ENCODE data around the gene PHYHD1. TPM values are rescaled to one million over a fixed set of nuclear protein-coding genes. Genes with fewer than 3 reads are reported as not detected.
A peak's percentile ranks its signal among the peaks of the same experiment; 100 is the strongest.

Gene PHYHD1
- total RNA-seq (10 to 100 TPM; 20.5 to 33.0 TPM), polyA plus RNA-seq (10 to 100 TPM; 16.7 to 68.9 TPM)
- long read RNA-seq, donor 1, partial matches to known transcripts = 4 of 15 reads
- long read RNA-seq, donor 1, other reads (novel, unspliced or antisense) = 10 of 15 reads
- long read RNA-seq, donor 2, partial matches to known transcripts = 4 of 8 reads
- long read RNA-seq, donor 2, other reads (novel, unspliced or antisense) = 4 of 8 reads

- Histone ChIP-seq H3K27me3 (ENCODE audit: control insufficient read depth in 1 of 2, insufficient read depth in 2 of 2, low read length in 1 of 2) (no peaks in the 10 kb centered on the region), H3K4me1 (ENCODE audit: control insufficient read depth in 1 of 2, insufficient read depth in 2 of 2, low read length in 2 of 2) (no peaks in the 10 kb centered on the region), H3K36me3 (ENCODE audit: control insufficient read depth in 1 of 2, insufficient read depth in 2 of 2, low read length in 1 of 2) (no peaks in the 10 kb centered on the region), H3K27ac (ENCODE audit: low read depth in 1 of 2, low read length in 2 of 2) (peak within 1 kb of the TSS; percentile 76 to 94), H3K9me3 (ENCODE audit: control insufficient read depth, low read length) (no peaks in the 10 kb centered on the region), H3K4me3 (ENCODE audit: low read length in 2 of 2) (no peak within 1 kb of the TSS)
- intact Hi-C loops (cut with DNase I) = loop anchor here in 1 of 2 donors (5.0 kb wide), 1 partner anchor 38 kb away; the partner anchor contains the start of genes KYAT1 and LRRC8A
- ATAC-seq (ENCODE audit: low FRiP score) (peak; percentile 64), DNase-seq (peak; percentile 85 to 95)
- 5 to 6% methylated on average over 13 of the region's 13 CpGs for WGBS, 2 donors
These were observed at the start of gene PHYHD1 for GRCh38 chr9:128920381-128921058. Gene PHYHD1 (plus strand): TSS chr9:128920982. CDS start chr9:128922324, 1,342 bp downstream.

GRCh38 chr9:128877852-128878251 lies 42.9 kb upstream of the PHYHD1 start:
- Histone ChIP-seq H3K27ac (ENCODE audit: low read depth in 1 of 2, low read length in 2 of 2) (peak overlapping the region in 1 of 2 donors; percentile 26), H3K9me3 (ENCODE audit: control insufficient read depth, low read length) (no peaks in the 10 kb centered on the region), H3K4me1 (ENCODE audit: control insufficient read depth in 1 of 2, insufficient read depth in 2 of 2, low read length in 2 of 2) (peaks cover 0 to 4% of the 10 kb centered on the region in 2 donors), H3K36me3 (ENCODE audit: control insufficient read depth in 1 of 2, insufficient read depth in 2 of 2, low read length in 1 of 2) (no peaks in the 10 kb centered on the region), H3K27me3 (ENCODE audit: control insufficient read depth in 1 of 2, insufficient read depth in 2 of 2, low read length in 1 of 2) (no peaks in the 10 kb centered on the region), H3K4me3 (ENCODE audit: low read length in 2 of 2) (no peak overlapping the region)
- DNase-seq (peak in 1 of 2 donors; percentile 33), ATAC-seq (ENCODE audit: low FRiP score) (no peak)
- 80 to 84% methylated on average over 5 of the region's 5 CpGs for WGBS, 2 donors
- intact Hi-C loops (cut with DNase I) = loop anchor here in 1 of 2 donors (5.0 kb wide), 1 partner anchor 34 kb away; no protein-coding TSS in a partner anchor

- Histone ChIP-seq H3K36me3 (ENCODE audit: control insufficient read depth in 1 of 2, insufficient read depth in 2 of 2, low read length in 1 of 2) (no peaks in the 10 kb centered on the region), H3K27me3 (ENCODE audit: control insufficient read depth in 1 of 2, insufficient read depth in 2 of 2, low read length in 1 of 2) (no peaks in the 10 kb centered on the region), H3K4me1 (ENCODE audit: control insufficient read depth in 1 of 2, insufficient read depth in 2 of 2, low read length in 2 of 2) (no peaks in the 10 kb centered on the region), H3K9me3 (ENCODE audit: control insufficient read depth, low read length) (no peaks in the 10 kb centered on the region), H3K4me3 (ENCODE audit: low read length in 2 of 2) (peak within 1 kb of the TSS; percentile 84 to 96), H3K27ac (ENCODE audit: low read depth in 1 of 2, low read length in 2 of 2) (peak within 1 kb of the TSS; percentile 80 to 86)
- 0 to 1% methylated on average over 43 to 70 of the region's 70 CpGs for WGBS, 2 donors
- DNase-seq (peak; percentile 98 to 99), ATAC-seq (ENCODE audit: low FRiP score) (peak; percentile 93)
- intact Hi-C loops (cut with DNase I) = loop anchor here (2.0 to 5.0 kb wide), 2 partner anchors 35 to 40 kb away; partner anchors contain the start of gene PHYHD1 (in 1 of the 2)
These were observed 38.7 kb upstream of the PHYHD1 start, which contains the start of the genes KYAT1 and LRRC8A for GRCh38 chr9:128881884-128882676. Gene KYAT1 (minus strand): TSS chr9:128881950. CDS start chr9:128845405, 36,545 bp downstream. Gene LRRC8A (plus strand): TSS chr9:128882133. CDS start chr9:128907165, 25,032 bp downstream.

- DNase-seq = peak; percentile 64 to 81
- peak overlapping the region; percentile 80 to 86 for H3K27ac ChIP-seq (ENCODE audit: low read depth in 1 of 2, low read length in 2 of 2)
These were observed 37.8 kb upstream of the PHYHD1 start for GRCh38 chr9:128882677-128883603.

GRCh38 chr9:128884164-128884563 lies 36.6 kb upstream of the PHYHD1 start:
- H3K4me1 ChIP-seq (ENCODE audit: control insufficient read depth in 1 of 2, insufficient read depth in 2 of 2, low read length in 2 of 2) = no peaks in the 10 kb centered on the region
- intact Hi-C loops (cut with DNase I) = loop anchor here in 1 of 2 donors (5.0 kb wide), 1 partner anchor 38 kb away; the partner anchor contains the start of gene PHYHD1
- H3K27me3 ChIP-seq (ENCODE audit: control insufficient read depth in 1 of 2, insufficient read depth in 2 of 2, low read length in 1 of 2) = no peaks in the 10 kb centered on the region
- ATAC-seq (ENCODE audit: low FRiP score) (no peak), DNase-seq (no peak)
- 40 to 42% methylated on average over 2 of the region's 2 CpGs for WGBS, 2 donors
- no peaks in the 10 kb centered on the region for H3K9me3 ChIP-seq (ENCODE audit: control insufficient read depth, low read length)
- H3K4me3 ChIP-seq (ENCODE audit: low read length in 2 of 2) = peak overlapping the region in 1 of 2 donors; percentile 17
- H3K36me3 ChIP-seq (ENCODE audit: control insufficient read depth in 1 of 2, insufficient read depth in 2 of 2, low read length in 1 of 2) = peaks cover 0 to 3% of the 10 kb centered on the region in 2 donors
- no peak overlapping the region for H3K27ac ChIP-seq (ENCODE audit: low read depth in 1 of 2, low read length in 2 of 2)

More at GRCh38 chr9:128882677-128883603, 37.8 kb upstream of the PHYHD1 start:
- Histone ChIP-seq H3K9me3 (ENCODE audit: control insufficient read depth, low read length) (no peaks in the 10 kb centered on the region), H3K27me3 (ENCODE audit: control insufficient read depth in 1 of 2, insufficient read depth in 2 of 2, low read length in 1 of 2) (no peaks in the 10 kb centered on the region), H3K4me1 (ENCODE audit: control insufficient read depth in 1 of 2, insufficient read depth in 2 of 2, low read length in 2 of 2) (no peaks in the 10 kb centered on the region), H3K4me3 (ENCODE audit: low read length in 2 of 2) (peak overlapping the region; percentile 84 to 96), H3K36me3 (ENCODE audit: control insufficient read depth in 1 of 2, insufficient read depth in 2 of 2, low read length in 1 of 2) (no peaks in the 10 kb centered on the region)
- 0 to 1% methylated on average over 18 to 19 of the region's 19 CpGs for WGBS, 2 donors
- ATAC-seq (ENCODE audit: low FRiP score) = peak; percentile 8
- intact Hi-C loops (cut with DNase I) = loop anchor here (2.0 to 5.0 kb wide), 2 partner anchors 34 to 39 kb away; partner anchors contain the start of gene PHYHD1 (in 1 of the 2)

- 73 to 79% methylated on average over 8 of the region's 8 CpGs for WGBS, 2 donors
- no peaks in the 10 kb centered on the region for H3K4me1 ChIP-seq (ENCODE audit: control insufficient read depth in 1 of 2, insufficient read depth in 2 of 2, low read length in 2 of 2)
These were observed 35.4 kb upstream of the PHYHD1 start for GRCh38 chr9:128885376-128885775.

GRCh38 chr9:128885798-128886197 lies 35.0 kb upstream of the PHYHD1 start:
- 78 to 82% methylated on average over 15 of the region's 15 CpGs for WGBS, 2 donors
- DNase-seq (no peak), ATAC-seq (ENCODE audit: low FRiP score) (no peak)
- Histone ChIP-seq H3K4me3 (ENCODE audit: low read length in 2 of 2) (no peak overlapping the region), H3K36me3 (ENCODE audit: control insufficient read depth in 1 of 2, insufficient read depth in 2 of 2, low read length in 1 of 2) (peaks cover 0 to 4% of the 10 kb centered on the region in 2 donors), H3K27ac (ENCODE audit: low read depth in 1 of 2, low read length in 2 of 2) (no peak overlapping the region), H3K27me3 (ENCODE audit: control insufficient read depth in 1 of 2, insufficient read depth in 2 of 2, low read length in 1 of 2) (no peaks in the 10 kb centered on the region), H3K4me1 (ENCODE audit: control insufficient read depth in 1 of 2, insufficient read depth in 2 of 2, low read length in 2 of 2) (no peaks in the 10 kb centered on the region), H3K9me3 (ENCODE audit: control insufficient read depth, low read length) (no peaks in the 10 kb centered on the region)
- intact Hi-C loops (cut with DNase I) = no loop called here

More at GRCh38 chr9:128885376-128885775, 35.4 kb upstream of the PHYHD1 start:
- DNase-seq (no peak), ATAC-seq (ENCODE audit: low FRiP score) (no peak)
- Histone ChIP-seq H3K9me3 (ENCODE audit: control insufficient read depth, low read length) (no peaks in the 10 kb centered on the region), H3K27me3 (ENCODE audit: control insufficient read depth in 1 of 2, insufficient read depth in 2 of 2, low read length in 1 of 2) (no peaks in the 10 kb centered on the region), H3K27ac (ENCODE audit: low read depth in 1 of 2, low read length in 2 of 2) (peak overlapping the region in 1 of 2 donors; percentile 14), H3K36me3 (ENCODE audit: control insufficient read depth in 1 of 2, insufficient read depth in 2 of 2, low read length in 1 of 2) (peaks cover 0 to 4% of the 10 kb centered on the region in 2 donors), H3K4me3 (ENCODE audit: low read length in 2 of 2) (no peak overlapping the region)
- intact Hi-C loops (cut with DNase I) = no loop called here

Measured in aorta (tissue), 5 donors.